H1 (cell line): Measurements from ENCODE around the gene PRKN. TPM values are rescaled to one million over a fixed set of nuclear protein-coding genes. Genes with fewer than 3 reads are reported as not detected.

Source experiments
- CTCF ChIP-seq, 3 experiments: IDR thresholded peaks; 1 replicate in 2 of 3; 2 replicates in 1 of 3; pipeline versions ENCODE4 v1.5.1 to v1.6.1; 2011; ENCODE audit warnings: low read length in 3 of 3, mild to moderate bottlenecking in 3 of 3, inconsistent platforms in 2 of 3, low read depth in 1 of 3, moderate library complexity in 1 of 3; ENCODE audit not compliant: insufficient read depth in 1 of 3; ENCODE audit errors: control extremely low read depth in 1 of 3
- polyA plus RNA-seq, 7 experiments: library from polyadenylated mRNA; depleted of rRNA in 3 of 7; stranded (reverse) in 5 of 7; unstranded in 2 of 7; fragments of >200 nt in 5 of 7; fragments of 200-250 nt in 2 of 7; gene quantifications; 1 replicate in 5 of 7; 2 replicates in 1 of 7; 4 replicates in 1 of 7; pipeline versions ENCODE4 v1.2.1 to v1.2.3, GENCODE V29; 2011 to 2013; ENCODE audit warnings: missing spikeins in 2 of 7, mixed read lengths in 2 of 7
- total RNA-seq: library from RNA; stranded (reverse); fragmentation: NEBNext Ultra II Directional; extraction: Animal tissue kit (Norgen Biotek cat#: 25700); gene quantifications from 2 replicates; pipeline ENCODE4 v1.2.1, GENCODE V29; 2021

PRKN gene
- total and polyA plus RNA-seq, 2 of the 8 experiments (the other 6 are each of a cell fraction or from before 2014, with no cell fraction given), result 0.13 to 0.29 TPM

GRCh38 chr6:162622572-162622971, 105.0 kb downstream of the PRKN start (continued):
- TF ChIP-seq CTCF (IDR thresholded peaks at IDR 0.05; ENCODE audit: control extremely low read depth in 1 of 3, insufficient read depth in 1 of 3, low read depth in 1 of 3, low read length in 3 of 3), result no peak
